A549 (cell line): ENCODE results near the gene CLCNKB. TPM values are rescaled to one million over a fixed set of nuclear protein-coding genes. Genes with fewer than 3 reads are reported as not detected.

Experiments
- ATAC-seq, 2 experiments: fragments of 200-7000 bp in 1 of 2; fragments of >200 bp in 1 of 2; cut with Nextera tagmentation in 1 of 2; cut with Tn5 transposase in 1 of 2; 3 replicates each; pipeline versions ENCODE4 v1.8.0 to v1.9.1; 2018 to 2020; ENCODE audit warnings: mild to moderate bottlenecking in 1 of 2, moderate library complexity in 1 of 2
- CTCF ChIA-PET: fragments of 300-600 bp; sonication (Branson Sonifier 250); formaldehyde crosslinking; extraction: SDS; loops from one replicate; lab custom pipeline; 2021; ENCODE audit warnings: antibody characterized with exemption, inconsistent platforms; lab: Yijun Ruan, JAX
- POLR2A ChIA-PET: fragments of 350-600 bp; formaldehyde crosslinking; extraction: SDS; loops from one replicate; lab custom pipeline; 2021; ENCODE audit warnings: antibody characterized with exemption, inconsistent platforms; lab: Yijun Ruan, JAX
- DNase-seq, 2 experiments: peaks; one replicate each; pipeline versions ENCODE4 v3.0.0 to v3.0.0-alpha.2; 2011 to 2016; ENCODE audit warnings: low read depth in 1 of 2, low spot score in 1 of 2
- FAIRE-seq: peaks from 2 replicates; lab custom pipeline; 2011; peaks lifted over from hg19 to GRCh38; lab: Jason Lieb, UNC
- H3K27ac ChIP-seq, 2 experiments: fragments of >200 bp; sonication (Bioruptor Twin); formaldehyde crosslinking; 3 replicates each; pipeline ENCODE4 v1.5.1; 2016 to 2017
- H3K4me1 ChIP-seq: fragments of >200 bp; sonication (Bioruptor Twin); formaldehyde crosslinking; 3 replicates; pipeline ENCODE4 v1.6.1; 2016
- H3K4me2 ChIP-seq: fragments of >200 bp; sonication (Bioruptor Twin); formaldehyde crosslinking; 3 replicates; pipeline ENCODE4 v1.6.1; 2016
- H3K4me3 ChIP-seq: fragments of >200 bp; sonication (Bioruptor Twin); formaldehyde crosslinking; 3 replicates; pipeline ENCODE4 v1.5.1; 2016
- H3K9me3 ChIP-seq: fragments of >200 bp; sonication (Bioruptor Twin); formaldehyde crosslinking; 3 replicates; pipeline ENCODE4 v1.6.1; 2016
- CBX8 ChIP-seq: fragments of 200-600 bp; sonication (generic); IDR thresholded peaks from 2 replicates; pipeline ENCODE4 v1.6.1; 2016
- CEBPB ChIP-seq, 2 experiments: fragments of >200 bp in 1 of 2; sonication (Bioruptor Twin) in 1 of 2; formaldehyde crosslinking in 1 of 2; IDR thresholded peaks; 2 replicates each; pipeline ENCODE4 v1.6.1; 2012 to 2016
- EP300 ChIP-seq, 2 experiments: fragments of >200 bp; sonication (Bioruptor Twin); formaldehyde crosslinking; IDR thresholded peaks; 2 replicates in 1 of 2; 3 replicates in 1 of 2; pipeline ENCODE4 v1.6.1; 2016 to 2017
- FOSB ChIP-seq: fragments of 250-450 bp; sonication (Bioruptor Pico); IDR thresholded peaks from 2 replicates; pipeline ENCODE4 v1.5.0; 2020; ENCODE audit warnings: mild to moderate bottlenecking, moderate library complexity
- FOXS1 ChIP-seq: fragments of 250-450 bp; sonication (Bioruptor Pico); IDR thresholded peaks from 2 replicates; pipeline ENCODE4 v1.5.0; 2020; ENCODE audit warnings: mild to moderate bottlenecking, moderate library complexity
- HDAC2 ChIP-seq: fragments of 200-600 bp; sonication (generic); IDR thresholded peaks from 2 replicates; pipeline ENCODE4 v1.6.1; 2016
- JUN ChIP-seq, 2 experiments: fragments of >200 bp; sonication (Bioruptor Twin); formaldehyde crosslinking; IDR thresholded peaks; 2 replicates in 1 of 2; 3 replicates in 1 of 2; pipeline ENCODE4 v1.6.1; 2016 to 2017
- MAFK ChIP-seq: fragments of 450-650 bp; IDR thresholded peaks from 2 replicates; pipeline ENCODE4 v1.6.1; 2014; ENCODE audit not compliant: partially characterized antibody
- MAZ ChIP-seq: fragments of 150-350 bp; IDR thresholded peaks from 2 replicates; pipeline ENCODE4 v1.6.1; 2014; ENCODE audit warnings: antibody characterized with exemption, low read depth, low read length, borderline replicate concordance
- MYC ChIP-seq: IDR thresholded peaks from 2 replicates; pipeline ENCODE4 v1.6.1; 2012; ENCODE audit warnings: mild to moderate bottlenecking, inconsistent platforms, low read length, improper control_type of control experiment, borderline replicate concordance
- NFE2L2 ChIP-seq: fragments of 150-350 bp; conservative IDR thresholded peaks from 2 replicates; pipeline ENCODE4 v1.6.1; 2014; ENCODE audit warnings: low read length
- PHF8 ChIP-seq: fragments of 200-600 bp; sonication (generic); IDR thresholded peaks from 2 replicates; pipeline ENCODE4 v1.6.1; 2016; ENCODE audit warnings: low read depth, mild to moderate bottlenecking, antibody characterized with exemption, moderate library complexity, borderline replicate concordance
- POLR2AphosphoS2 ChIP-seq: conservative IDR thresholded peaks from 2 replicates; pipeline ENCODE4 v1.6.1; 2012; ENCODE audit warnings: low read length, improper control_type of control experiment, inconsistent platforms
- RFX5 ChIP-seq: fragments of 450-650 bp; IDR thresholded peaks from 2 replicates; pipeline ENCODE4 v1.7.1; 2014; ENCODE audit warnings: antibody characterized with exemption, mild to moderate bottlenecking, moderate library complexity
- RNF2 ChIP-seq: fragments of 200-600 bp; sonication (generic); IDR thresholded peaks from 2 replicates; pipeline ENCODE4 v1.6.1; 2016; ENCODE audit warnings: low read depth, mild to moderate bottlenecking, antibody characterized with exemption, moderate library complexity, borderline replicate concordance
- WGBS: methylation state at CpG from one replicate; pipeline ENCODE4 v1.1.6; 2017; ENCODE audit errors: missing lambda C conversion rate; 5-methylcytosine and 5-hydroxymethylcytosine counted together
- polyA plus RNA-seq, 4 experiments: library from polyadenylated mRNA; depleted of rRNA in 3 of 4; stranded (reverse); fragments of >200 nt; fragmentation: RNase III in 1 of 4; extraction: RNeasy Plus Mini Kit Qiagen cat#74134 plus additional on column Dnase treatment in 1 of 4; gene quantifications; 2 replicates in 3 of 4; 3 replicates in 1 of 4; pipeline ENCODE4 v1.2.3, GENCODE V29; 2011 to 2017
- TF ChIP-seq, protein P1 (sequence below): fragments of 250-450 bp; sonication (Bioruptor Pico); IDR thresholded peaks from 2 replicates; pipeline ENCODE4 v1.5.0; 2021; ENCODE audit warnings: mild to moderate bottlenecking, moderate library complexity, borderline replicate concordance
- TF ChIP-seq, protein P2 (sequence below): fragments of 150-350 bp; IDR thresholded peaks from 2 replicates; pipeline ENCODE4 v1.6.1; 2014; ENCODE audit warnings: low read depth, mild to moderate bottlenecking, low read length
- TF ChIP-seq, protein P3 (sequence below): fragments of 450-650 bp; IDR thresholded peaks from 2 replicates; pipeline ENCODE4 v1.6.1; 2014; ENCODE audit warnings: antibody characterized with exemption
- TF ChIP-seq, protein P4 (sequence below): fragments of >200 bp; sonication (Bioruptor Twin); formaldehyde crosslinking; IDR thresholded peaks from 3 replicates; pipeline ENCODE4 v1.5.1; 2016
- TF ChIP-seq, protein P5 (sequence below): fragments of 200-600 bp; sonication (generic); IDR thresholded peaks from 2 replicates; pipeline ENCODE4 v1.6.1; 2016; ENCODE audit warnings: antibody characterized with exemption, mild to moderate bottlenecking, moderate library complexity

Gene CLCNKB
- polyA plus RNA-seq, 2 of the 4 experiments (the other 2 are of a cell fraction), result 0.08 to 0.14 TPM

DNA sequence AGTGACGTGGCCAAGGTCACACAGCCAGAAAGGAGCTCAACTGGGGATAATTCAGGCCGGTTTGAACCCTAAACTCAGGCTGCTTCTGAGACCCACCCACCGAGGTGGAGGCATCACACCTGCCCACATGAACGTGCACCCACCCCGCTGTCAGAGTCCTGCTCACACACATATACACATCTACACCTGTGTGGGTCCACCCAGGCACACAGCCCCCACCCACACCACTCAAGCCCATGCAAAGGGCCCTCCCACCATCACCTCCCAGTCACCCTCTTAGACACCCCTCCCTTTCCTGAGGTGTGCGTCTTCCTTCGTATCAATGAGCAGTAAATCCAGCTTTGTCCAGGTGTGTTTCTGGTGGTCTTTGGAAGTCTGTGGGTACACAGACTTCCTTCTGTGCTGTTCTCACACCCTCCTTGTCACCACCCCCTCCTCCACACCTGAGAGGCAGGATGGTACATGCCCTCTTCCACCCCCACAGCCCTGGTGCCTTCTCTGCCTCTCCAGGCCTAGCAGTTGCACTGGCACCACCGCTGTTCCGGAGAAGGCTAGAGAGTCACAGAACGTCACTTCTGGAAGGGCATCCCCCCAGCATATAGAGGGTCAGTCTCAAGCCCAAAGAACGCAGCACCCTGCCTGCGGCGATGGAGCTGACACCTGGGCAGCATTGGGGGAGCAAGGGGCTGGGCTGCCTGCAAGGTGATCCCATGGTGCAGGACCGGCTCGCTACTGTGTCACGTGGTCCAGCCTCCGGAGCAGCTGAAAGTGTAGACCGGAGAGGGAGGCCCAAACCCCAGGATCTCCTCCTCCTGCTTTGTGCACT, 48.7 kb downstream of the CLCNKB start:
- no peaks in the 10 kb centered on the region for H3K4me1 ChIP-seq
- CTCF ChIA-PET, result interaction anchor here (0.6 to 3.2 kb wide), 4 partner anchors 10 to 18 kb away, joined by 3 to 23 read pairs (median 6); partner anchors contain the start of gene FAM131C

DNA sequence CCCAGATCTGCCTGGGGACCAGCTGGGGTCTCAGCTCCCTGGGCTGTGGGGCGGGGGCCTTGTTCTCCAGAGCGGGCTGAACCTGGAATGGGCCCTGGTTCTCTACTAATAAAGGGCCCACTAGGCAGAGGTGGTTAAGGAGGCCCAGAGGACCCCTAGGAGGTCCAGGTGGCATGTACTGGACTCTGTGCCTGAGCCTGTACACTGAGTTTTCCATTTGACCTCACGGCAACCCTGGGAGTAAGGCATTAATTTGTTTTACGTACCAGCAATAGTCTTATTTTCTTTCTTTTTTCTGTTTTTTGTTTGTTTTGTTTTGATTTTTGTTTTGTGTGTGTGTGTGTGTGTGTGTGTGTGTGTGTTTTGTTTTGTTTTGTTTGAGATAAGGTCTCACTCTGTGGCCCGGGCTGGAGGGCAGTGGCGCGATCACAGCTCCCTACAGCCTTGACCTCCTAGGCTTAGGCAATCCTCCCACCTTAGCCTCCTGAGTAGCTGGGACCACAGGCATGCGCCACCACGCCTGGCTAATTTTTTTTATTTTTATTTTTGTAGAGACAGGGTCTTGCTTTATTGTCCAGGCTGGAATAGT, 49.4 kb downstream of the CLCNKB start:
- no peak overlapping the region for H3K27ac ChIP-seq
- ChIA-PET POLR2A (no interaction called here), CTCF (interaction anchor here (0.6 to 3.2 kb wide), 5 partner anchors 9 to 19 kb away, joined by 3 to 23 read pairs (median 6); partner anchors contain the start of gene FAM131C)
- H3K4me3 ChIP-seq, result no peak overlapping the region
- FAIRE-seq (no peak), ATAC-seq (no peak), DNase-seq (no peak)
- H3K4me1 ChIP-seq, result 0 out of 3 replicates have a peak, but pooled peaks cover 5% of the 10 kb centered on the region
- TF ChIP-seq NFE2L2 (no peak), CEBPB (IDR thresholded peaks at IDR 0.05) (no peak), POLR2AphosphoS2 (no peak), HDAC2 (no peak), JUN (IDR thresholded peaks at IDR 0.05) (no peak), RNF2 (no peak), FOSB (no peak), PHF8 (no peak), FOXS1 (CRISPR knock-in tag) (no peak), RFX5 (no peak), MYC (no peak), MAFK (no peak)
- TF ChIP-seq, protein P1, sequence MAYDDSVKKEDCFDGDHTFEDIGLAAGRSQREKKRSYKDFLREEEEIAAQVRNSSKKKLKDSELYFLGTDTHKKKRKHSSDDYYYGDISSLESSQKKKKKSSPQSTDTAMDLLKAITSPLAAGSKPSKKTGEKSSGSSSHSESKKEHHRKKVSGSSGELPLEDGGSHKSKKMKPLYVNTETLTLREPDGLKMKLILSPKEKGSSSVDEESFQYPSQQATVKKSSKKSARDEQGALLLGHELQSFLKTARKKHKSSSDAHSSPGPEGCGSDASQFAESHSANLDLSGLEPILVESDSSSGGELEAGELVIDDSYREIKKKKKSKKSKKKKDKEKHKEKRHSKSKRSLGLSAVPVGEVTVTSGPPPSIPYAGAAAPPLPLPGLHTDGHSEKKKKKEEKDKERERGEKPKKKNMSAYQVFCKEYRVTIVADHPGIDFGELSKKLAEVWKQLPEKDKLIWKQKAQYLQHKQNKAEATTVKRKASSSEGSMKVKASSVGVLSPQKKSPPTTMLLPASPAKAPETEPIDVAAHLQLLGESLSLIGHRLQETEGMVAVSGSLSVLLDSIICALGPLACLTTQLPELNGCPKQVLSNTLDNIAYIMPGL (CRISPR knock-in tag), result no peak
- TF ChIP-seq, protein P2, sequence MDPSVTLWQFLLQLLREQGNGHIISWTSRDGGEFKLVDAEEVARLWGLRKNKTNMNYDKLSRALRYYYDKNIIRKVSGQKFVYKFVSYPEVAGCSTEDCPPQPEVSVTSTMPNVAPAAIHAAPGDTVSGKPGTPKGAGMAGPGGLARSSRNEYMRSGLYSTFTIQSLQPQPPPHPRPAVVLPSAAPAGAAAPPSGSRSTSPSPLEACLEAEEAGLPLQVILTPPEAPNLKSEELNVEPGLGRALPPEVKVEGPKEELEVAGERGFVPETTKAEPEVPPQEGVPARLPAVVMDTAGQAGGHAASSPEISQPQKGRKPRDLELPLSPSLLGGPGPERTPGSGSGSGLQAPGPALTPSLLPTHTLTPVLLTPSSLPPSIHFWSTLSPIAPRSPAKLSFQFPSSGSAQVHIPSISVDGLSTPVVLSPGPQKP, result no peak
- TF ChIP-seq, protein P3, sequence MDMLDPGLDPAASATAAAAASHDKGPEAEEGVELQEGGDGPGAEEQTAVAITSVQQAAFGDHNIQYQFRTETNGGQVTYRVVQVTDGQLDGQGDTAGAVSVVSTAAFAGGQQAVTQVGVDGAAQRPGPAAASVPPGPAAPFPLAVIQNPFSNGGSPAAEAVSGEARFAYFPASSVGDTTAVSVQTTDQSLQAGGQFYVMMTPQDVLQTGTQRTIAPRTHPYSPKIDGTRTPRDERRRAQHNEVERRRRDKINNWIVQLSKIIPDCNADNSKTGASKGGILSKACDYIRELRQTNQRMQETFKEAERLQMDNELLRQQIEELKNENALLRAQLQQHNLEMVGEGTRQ, result no peak
- TF ChIP-seq, protein P4, sequence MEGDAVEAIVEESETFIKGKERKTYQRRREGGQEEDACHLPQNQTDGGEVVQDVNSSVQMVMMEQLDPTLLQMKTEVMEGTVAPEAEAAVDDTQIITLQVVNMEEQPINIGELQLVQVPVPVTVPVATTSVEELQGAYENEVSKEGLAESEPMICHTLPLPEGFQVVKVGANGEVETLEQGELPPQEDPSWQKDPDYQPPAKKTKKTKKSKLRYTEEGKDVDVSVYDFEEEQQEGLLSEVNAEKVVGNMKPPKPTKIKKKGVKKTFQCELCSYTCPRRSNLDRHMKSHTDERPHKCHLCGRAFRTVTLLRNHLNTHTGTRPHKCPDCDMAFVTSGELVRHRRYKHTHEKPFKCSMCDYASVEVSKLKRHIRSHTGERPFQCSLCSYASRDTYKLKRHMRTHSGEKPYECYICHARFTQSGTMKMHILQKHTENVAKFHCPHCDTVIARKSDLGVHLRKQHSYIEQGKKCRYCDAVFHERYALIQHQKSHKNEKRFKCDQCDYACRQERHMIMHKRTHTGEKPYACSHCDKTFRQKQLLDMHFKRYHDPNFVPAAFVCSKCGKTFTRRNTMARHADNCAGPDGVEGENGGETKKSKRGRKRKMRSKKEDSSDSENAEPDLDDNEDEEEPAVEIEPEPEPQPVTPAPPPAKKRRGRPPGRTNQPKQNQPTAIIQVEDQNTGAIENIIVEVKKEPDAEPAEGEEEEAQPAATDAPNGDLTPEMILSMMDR, result no peak
- no peak overlapping the region for H3K4me2 ChIP-seq
- no peaks in the 10 kb centered on the region for H3K9me3 ChIP-seq
- WGBS, result 91% methylated on average over 9 of the region's 9 CpGs

More for the DNA sequence above, 48.7 kb downstream of the CLCNKB start:
- whole genome bisulfite sequencing, result 77% methylated on average over 18 of the region's 18 CpGs
- FAIRE-seq (no peak), DNase-seq (no peak), ATAC-seq (no peak)
- POLR2A ChIA-PET, result no interaction called here
- Histone ChIP-seq H3K27ac (no peak overlapping the region), H3K9me3 (no peaks in the 10 kb centered on the region), H3K4me2 (no peak overlapping the region), H3K4me3 (no peak overlapping the region)
- TF ChIP-seq MYC, result no peak
- TF ChIP-seq, protein P5, sequence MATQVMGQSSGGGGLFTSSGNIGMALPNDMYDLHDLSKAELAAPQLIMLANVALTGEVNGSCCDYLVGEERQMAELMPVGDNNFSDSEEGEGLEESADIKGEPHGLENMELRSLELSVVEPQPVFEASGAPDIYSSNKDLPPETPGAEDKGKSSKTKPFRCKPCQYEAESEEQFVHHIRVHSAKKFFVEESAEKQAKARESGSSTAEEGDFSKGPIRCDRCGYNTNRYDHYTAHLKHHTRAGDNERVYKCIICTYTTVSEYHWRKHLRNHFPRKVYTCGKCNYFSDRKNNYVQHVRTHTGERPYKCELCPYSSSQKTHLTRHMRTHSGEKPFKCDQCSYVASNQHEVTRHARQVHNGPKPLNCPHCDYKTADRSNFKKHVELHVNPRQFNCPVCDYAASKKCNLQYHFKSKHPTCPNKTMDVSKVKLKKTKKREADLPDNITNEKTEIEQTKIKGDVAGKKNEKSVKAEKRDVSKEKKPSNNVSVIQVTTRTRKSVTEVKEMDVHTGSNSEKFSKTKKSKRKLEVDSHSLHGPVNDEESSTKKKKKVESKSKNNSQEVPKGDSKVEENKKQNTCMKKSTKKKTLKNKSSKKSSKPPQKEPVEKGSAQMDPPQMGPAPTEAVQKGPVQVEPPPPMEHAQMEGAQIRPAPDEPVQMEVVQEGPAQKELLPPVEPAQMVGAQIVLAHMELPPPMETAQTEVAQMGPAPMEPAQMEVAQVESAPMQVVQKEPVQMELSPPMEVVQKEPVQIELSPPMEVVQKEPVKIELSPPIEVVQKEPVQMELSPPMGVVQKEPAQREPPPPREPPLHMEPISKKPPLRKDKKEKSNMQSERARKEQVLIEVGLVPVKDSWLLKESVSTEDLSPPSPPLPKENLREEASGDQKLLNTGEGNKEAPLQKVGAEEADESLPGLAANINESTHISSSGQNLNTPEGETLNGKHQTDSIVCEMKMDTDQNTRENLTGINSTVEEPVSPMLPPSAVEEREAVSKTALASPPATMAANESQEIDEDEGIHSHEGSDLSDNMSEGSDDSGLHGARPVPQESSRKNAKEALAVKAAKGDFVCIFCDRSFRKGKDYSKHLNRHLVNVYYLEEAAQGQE, result no peak
- no peak for TF ChIP-seq JUN (IDR thresholded peaks at IDR 0.05)
- TF ChIP-seq EP300 (IDR thresholded peaks at IDR 0.05), result no peak
- TF ChIP-seq MAZ, result no peak
- TF ChIP-seq CBX8, result no peak
